Stimulated activated CD4-positive, alpha-beta T cell treated with anti-CD3 and anti-CD28 coated beads, Interleukin-12 subunit alpha, Interleukin-12 subunit beta, amount 100 ng/mL, for 48 hours (primary cell): Measurements from ENCODE around the gene MSH6.
"Not testable (repeated sequence)": the region's sequence is repeated elsewhere in the genome, so short reads cannot be mapped to it uniquely, and the experiment has no call there.

Source experiments
- DNase-seq, 3 donors: peaks; one replicate each; pipeline ENCODE4 v3.0.0-alpha.2; 2020; ENCODE audit warnings: low read depth in 2 of 3, low spot score in 1 of 3

The MSH6 gene

GRCh38 chr2:47843407-47843806 lies 60.5 kb downstream of the MSH6 start:
- DNase-seq, result no peak

DNA sequence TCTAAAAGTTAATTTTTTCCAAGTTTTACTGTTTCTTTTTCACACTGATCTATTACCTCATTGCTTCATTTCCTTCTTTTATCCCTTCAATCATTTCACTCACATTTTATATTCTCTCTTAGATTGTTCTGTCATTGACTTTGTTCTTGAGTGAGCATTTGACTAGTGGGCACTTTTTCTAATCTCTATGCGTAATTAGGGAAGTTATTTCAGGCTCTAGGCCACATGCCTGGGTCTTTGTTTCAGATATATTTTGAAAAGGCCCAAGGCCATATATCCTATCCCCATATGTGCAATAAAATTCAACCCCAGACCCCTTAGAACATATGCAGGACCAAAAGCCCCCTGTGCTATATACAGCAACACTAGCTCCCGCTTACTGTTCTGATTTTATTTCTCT lies 61.2 kb downstream of the MSH6 start:
- DNase-seq, result no peak

DNA sequence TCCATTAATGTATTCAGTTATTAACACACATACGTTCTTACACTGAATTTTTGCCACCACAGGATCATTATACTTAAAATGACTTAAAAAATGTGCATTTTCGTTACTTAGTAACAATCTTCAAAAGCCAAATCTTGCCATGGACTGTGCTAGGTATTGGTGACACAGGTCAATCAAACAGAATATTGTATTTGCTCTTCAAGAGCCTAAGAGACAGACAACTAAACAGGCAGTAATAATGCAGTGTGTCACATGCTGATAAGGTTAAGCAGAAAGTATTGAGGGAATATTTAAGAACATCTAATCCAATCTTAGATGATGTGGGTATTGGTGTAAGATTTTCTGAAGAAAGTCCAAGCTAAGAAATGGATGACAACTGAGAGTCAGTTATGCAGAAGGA lies 66.4 kb downstream of the MSH6 start:
- DNase-seq, result no peak

DNA sequence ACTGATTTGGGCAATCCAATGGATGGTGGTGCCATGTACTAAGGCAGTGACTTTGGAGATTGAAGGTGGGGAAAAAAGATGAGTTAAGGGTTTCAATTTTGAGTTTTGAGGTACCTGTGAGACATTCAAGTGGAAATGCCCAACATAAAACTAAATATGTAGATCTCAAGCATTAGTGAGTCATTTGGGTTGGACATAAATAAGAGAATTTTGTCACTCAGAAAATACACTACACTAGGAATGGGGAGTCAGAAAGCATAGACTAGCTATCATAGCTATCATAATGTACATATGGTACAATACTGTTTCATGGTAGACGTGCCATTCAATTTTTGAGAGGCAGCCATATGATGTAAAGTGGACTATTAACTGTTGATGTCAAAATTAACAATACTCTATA lies 67.3 kb downstream of the MSH6 start:
- DNase-seq, result no peak

GRCh38 chr2:47853067-47853777 lies 70.3 kb downstream of the MSH6 start:
- DNase-seq, result not testable (repeated sequence)
